Breast epithelium (tissue), 3 donors: ENCODE results near the gene NDUFAF3.

Source experiments
- CTCF ChIP-seq, 3 donors: fragments of 450-650 bp; IDR thresholded peaks; one replicate each; pipeline ENCODE4 v1.5.1; 2016 to 2017; ENCODE audit warnings: antibody characterized with exemption in 3 of 3, mild to moderate bottlenecking in 3 of 3, moderate library complexity in 3 of 3
- POLR2AphosphoS5 ChIP-seq, 3 donors: sonication (generic); formaldehyde crosslinking; IDR thresholded peaks; one replicate each; pipeline ENCODE4 v1.6.1; 2017; ENCODE audit warnings: antibody characterized with exemption in 3 of 3

GRCh38 chr3:48982016-48982415 is 39.9 kb upstream of the NDUFAF3 start:
- TF ChIP-seq CTCF (IDR thresholded peaks at IDR 0.05) (no peak), POLR2AphosphoS5 (IDR thresholded peaks at IDR 0.05) (no peak)
